Endothelial cell (in vitro differentiated cells): Measurements from ENCODE around the gene PXN. TPM values are rescaled to one million over a fixed set of nuclear protein-coding genes. Genes with fewer than 3 reads are reported as not detected.

Experiments
- DNase-seq: peaks from one replicate; pipeline ENCODE4 v3.0.0; 2021; ENCODE audit warnings: low spot score
- H3K27ac Mint-ChIP-seq: one replicate; pipeline ENCODE4 v1.8.0; 2021; ENCODE audit warnings: mixed read lengths, inconsistent platforms; ENCODE audit not compliant: unreplicated experiment
- H3K27me3 Mint-ChIP-seq: one replicate; pipeline ENCODE4 v1.8.0; 2021; ENCODE audit warnings: mild to moderate bottlenecking, moderate library complexity, mixed read lengths, inconsistent platforms; ENCODE audit not compliant: unreplicated experiment
- H3K36me3 Mint-ChIP-seq: one replicate; pipeline ENCODE4 v1.8.0; 2021; ENCODE audit warnings: mild to moderate bottlenecking, low read depth, mixed read lengths, inconsistent platforms; ENCODE audit not compliant: unreplicated experiment
- H3K4me1 Mint-ChIP-seq: one replicate; pipeline ENCODE4 v1.8.0; 2021; ENCODE audit warnings: mild to moderate bottlenecking, mixed read lengths, inconsistent platforms; ENCODE audit not compliant: unreplicated experiment
- H3K4me3 Mint-ChIP-seq: one replicate; pipeline ENCODE4 v1.8.0; 2021; ENCODE audit warnings: mild to moderate bottlenecking, mixed read lengths, inconsistent platforms; ENCODE audit not compliant: unreplicated experiment
- H3K9me3 Mint-ChIP-seq: one replicate; pipeline ENCODE4 v1.8.0; 2021; ENCODE audit warnings: mixed read lengths, inconsistent platforms; ENCODE audit not compliant: unreplicated experiment
- CTCF ChIP-seq: fragments of 200-600 bp; sonication (generic); IDR thresholded peaks from one replicate; pipeline ENCODE4 v1.5.0; 2021; ENCODE audit warnings: antibody characterized with exemption; ENCODE audit not compliant: unreplicated experiment
- total RNA-seq: library from RNA; stranded (reverse); fragmentation: NEBNext Ultra II Directional; extraction: Animal tissue kit (Norgen Biotek cat#: 25700); gene quantifications from one replicate; pipeline ENCODE4 v1.2.1, GENCODE V29; 2021; ENCODE audit not compliant: unreplicated experiment

The PXN gene
- total RNA-seq, 1 donor from 2014 or later: 227 TPM

DNA sequence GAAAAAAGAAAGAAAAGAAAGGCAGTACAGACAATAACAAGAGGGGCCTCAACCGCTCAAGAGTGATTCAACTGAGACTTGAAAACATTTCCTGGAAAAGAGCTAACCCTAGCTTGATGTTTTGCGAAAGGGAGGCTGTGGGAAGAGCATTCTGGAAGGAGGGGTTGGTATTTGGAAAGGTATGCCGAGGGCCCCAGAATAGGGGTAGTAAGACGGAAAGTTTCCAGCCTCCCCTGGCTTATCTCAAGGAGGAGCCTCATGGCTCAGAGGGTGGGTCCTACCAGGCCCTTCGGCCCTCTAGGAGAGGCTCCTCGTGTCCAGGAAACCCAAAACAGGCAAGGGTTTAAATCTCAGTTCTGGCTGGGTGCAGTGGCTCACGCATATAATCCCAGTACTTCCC lies 17.8 kb upstream of the PXN start:
- peaks cover 10% of the 10 kb centered on the region for H3K27me3 Mint-ChIP-seq
- H3K4me3 Mint-ChIP-seq: no peak overlapping the region
- H3K27ac Mint-ChIP-seq: no peak overlapping the region
- no peaks in the 10 kb centered on the region for H3K9me3 Mint-ChIP-seq
- no peak for TF ChIP-seq CTCF
- DNase-seq: no peak
- no peaks in the 10 kb centered on the region for H3K4me1 Mint-ChIP-seq
- no peaks in the 10 kb centered on the region for H3K36me3 Mint-ChIP-seq

- H3K27me3 Mint-ChIP-seq: peaks cover 7% of the 10 kb centered on the region
- TF ChIP-seq CTCF: no peak
- H3K4me3 Mint-ChIP-seq: no peak overlapping the region
- H3K27ac Mint-ChIP-seq: no peak overlapping the region
- no peak for DNase-seq
- H3K4me1 Mint-ChIP-seq: no peaks in the 10 kb centered on the region
- no peaks in the 10 kb centered on the region for H3K9me3 Mint-ChIP-seq
- H3K36me3 Mint-ChIP-seq: no peaks in the 10 kb centered on the region
Observed at GRCh38 chr12:120278137-120279069, 12.9 kb upstream of the PXN start.

DNA sequence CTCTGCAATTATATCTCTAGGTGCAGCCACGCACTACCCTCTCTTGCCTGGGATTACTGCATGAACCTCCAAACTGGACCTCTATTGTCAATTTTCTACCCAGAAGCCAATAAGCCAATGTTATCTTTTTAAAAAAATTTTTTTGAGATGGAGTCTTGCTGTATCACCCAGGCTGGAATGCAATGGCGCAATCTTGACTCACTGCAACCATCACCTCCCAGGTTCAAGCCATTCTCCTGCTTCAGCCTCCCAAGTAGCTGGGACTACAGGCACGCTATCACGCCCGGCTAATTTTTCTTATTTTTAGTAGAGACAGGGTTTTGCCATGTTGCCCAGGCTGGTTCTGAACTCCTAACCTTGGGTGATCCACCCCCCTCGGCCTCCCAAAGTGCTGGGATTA lies 11.2 kb upstream of the PXN start:
- Mint-ChIP-seq H3K27ac (no peak overlapping the region), H3K4me3 (no peak overlapping the region), H3K4me1 (no peaks in the 10 kb centered on the region), H3K36me3 (no peaks in the 10 kb centered on the region), H3K9me3 (no peaks in the 10 kb centered on the region), H3K27me3 (peaks cover 5% of the 10 kb centered on the region)
- no peak for TF ChIP-seq CTCF
- DNase-seq: no peak

DNA sequence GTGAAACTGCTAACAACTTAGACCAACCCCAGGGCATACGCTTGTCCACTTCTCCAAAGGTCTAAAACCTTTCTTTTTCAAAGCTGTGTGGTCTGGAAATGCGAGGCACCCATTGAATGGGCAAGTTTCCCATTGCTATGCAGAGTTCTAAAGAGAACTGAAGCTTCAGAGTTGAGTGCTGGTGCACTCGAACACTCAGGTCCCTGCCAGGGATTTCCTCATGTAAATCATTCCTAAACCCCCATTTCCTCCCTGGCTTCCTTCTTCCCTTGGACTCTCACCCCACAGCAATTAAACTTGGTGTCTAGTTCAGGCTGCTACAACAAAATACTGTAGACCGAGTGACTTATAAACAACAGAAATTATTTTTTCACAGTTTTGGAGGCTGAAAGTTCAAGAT lies 2.2 kb upstream of the PXN start:
- peak overlapping the region; percentile 72 for H3K27ac Mint-ChIP-seq
- TF ChIP-seq CTCF: no peak

GRCh38 chr12:120266180-120266870 lies 795 bp upstream of the PXN start:
- Mint-ChIP-seq H3K27me3 (peaks cover 9% of the 10 kb centered on the region), H3K27ac (peak overlapping the region; percentile 82), H3K36me3 (peaks cover 9% of the 10 kb centered on the region), H3K9me3 (no peaks in the 10 kb centered on the region), H3K4me3 (peak overlapping the region; percentile 96), H3K4me1 (peaks cover 57% of the 10 kb centered on the region)
- no peak for DNase-seq
- no peak for TF ChIP-seq CTCF

More for the DNA sequence above, 2.2 kb upstream of the PXN start:
- DNase-seq: no peak
- Mint-ChIP-seq H3K4me1 (peaks cover 43% of the 10 kb centered on the region), H3K36me3 (peaks cover 5% of the 10 kb centered on the region), H3K4me3 (no peak overlapping the region), H3K9me3 (no peaks in the 10 kb centered on the region), H3K27me3 (peaks cover 6% of the 10 kb centered on the region)
